GM21447 (cell line): Measurements from ENCODE around the gene DHRSX.
"Not testable (repeated sequence)": the region's sequence is repeated elsewhere in the genome, so short reads cannot be mapped to it uniquely, and the experiment has no call there.

Experiments
- ATAC-seq: cut with Tn5 transposase; IDR thresholded peaks from one replicate; pipeline ENCODE4 v1.9.1; 2021; ENCODE audit not compliant: unreplicated experiment

The DHRSX gene

DNA sequence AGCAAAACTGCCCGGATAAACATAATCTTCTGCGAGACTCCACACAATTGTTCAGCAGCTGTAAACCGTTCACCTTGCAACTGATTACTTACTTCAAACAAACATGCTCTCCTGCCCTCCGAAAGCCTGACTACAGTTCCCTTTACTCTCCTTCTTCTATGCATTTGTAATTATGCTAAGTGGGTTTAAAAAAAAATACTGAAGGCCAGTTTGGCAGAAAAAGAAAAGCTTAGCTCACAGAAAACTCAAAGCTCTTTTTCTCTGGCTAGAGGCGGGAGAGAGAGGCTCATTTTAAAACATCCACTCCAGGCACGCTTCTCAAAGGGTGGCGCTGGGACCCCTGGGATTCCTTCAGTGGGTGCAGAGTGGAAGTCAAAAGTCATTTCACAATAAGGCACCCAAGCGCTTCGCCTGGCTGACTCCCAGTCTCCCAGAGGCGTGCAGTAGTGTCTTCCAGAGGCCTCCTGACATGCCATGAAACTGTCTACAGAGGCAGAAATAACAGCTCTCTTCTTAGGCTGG lies 1.9 kb downstream of the DHRSX start:
- ATAC-seq = no peak

DNA sequence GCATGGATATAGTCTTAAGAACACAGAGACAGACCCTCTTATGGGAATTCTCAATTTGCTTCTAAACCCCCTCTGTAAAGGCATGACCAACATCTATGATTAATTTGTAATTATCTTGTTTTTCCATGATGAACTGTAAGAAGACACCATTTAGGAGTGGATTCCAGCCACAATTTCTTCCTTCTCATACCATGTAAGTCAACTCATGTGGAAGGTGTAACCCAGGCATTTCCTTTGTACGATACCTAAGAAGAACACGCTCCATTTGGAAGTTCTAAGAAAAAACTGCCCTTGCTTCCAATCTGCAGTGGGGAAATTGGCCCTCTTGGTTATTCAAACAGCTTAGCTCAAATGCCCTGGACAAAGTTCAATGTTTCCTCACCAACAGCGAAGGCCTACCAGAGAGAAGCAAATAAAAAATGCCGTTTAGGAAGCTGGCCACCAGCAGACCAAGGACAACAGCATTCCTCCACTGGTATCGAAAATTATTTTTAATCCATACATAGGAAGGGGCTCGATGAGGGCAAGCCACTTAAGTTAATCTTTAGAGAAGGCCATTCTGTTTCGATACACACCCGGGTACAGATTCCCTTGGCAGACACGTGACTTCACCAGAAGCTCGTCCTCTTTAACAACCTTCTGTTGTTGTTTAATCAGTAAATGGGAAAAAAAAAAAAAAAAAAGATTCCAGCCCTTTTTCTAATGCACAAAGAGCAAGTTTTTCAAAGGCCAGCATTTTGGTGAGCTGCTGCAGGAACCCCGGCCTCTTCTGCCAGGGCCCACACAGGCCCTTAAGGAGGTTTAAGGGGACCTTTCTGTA lies 2.6 kb downstream of the DHRSX start:
- ATAC-seq = no peak

DNA sequence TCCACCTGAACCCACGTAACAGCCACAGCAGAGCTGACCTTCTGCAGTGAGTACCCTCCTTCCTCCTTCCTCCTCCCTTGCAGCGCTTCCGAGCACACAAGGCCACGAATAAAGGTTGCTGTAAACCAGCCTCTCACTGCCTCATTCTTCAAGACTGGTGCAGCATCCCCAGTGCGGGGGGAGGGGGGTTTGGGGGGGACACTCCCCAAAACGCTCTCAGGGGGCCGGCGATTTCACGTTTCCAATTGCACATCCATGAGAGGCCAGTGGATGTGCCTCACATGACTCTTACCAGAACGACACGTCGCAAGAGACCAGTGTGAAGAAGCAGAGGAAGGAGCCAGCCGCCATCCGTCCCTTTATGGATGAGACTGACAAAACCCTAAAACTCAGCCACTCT lies 5.2 kb downstream of the DHRSX start:
- no peak for ATAC-seq

DNA sequence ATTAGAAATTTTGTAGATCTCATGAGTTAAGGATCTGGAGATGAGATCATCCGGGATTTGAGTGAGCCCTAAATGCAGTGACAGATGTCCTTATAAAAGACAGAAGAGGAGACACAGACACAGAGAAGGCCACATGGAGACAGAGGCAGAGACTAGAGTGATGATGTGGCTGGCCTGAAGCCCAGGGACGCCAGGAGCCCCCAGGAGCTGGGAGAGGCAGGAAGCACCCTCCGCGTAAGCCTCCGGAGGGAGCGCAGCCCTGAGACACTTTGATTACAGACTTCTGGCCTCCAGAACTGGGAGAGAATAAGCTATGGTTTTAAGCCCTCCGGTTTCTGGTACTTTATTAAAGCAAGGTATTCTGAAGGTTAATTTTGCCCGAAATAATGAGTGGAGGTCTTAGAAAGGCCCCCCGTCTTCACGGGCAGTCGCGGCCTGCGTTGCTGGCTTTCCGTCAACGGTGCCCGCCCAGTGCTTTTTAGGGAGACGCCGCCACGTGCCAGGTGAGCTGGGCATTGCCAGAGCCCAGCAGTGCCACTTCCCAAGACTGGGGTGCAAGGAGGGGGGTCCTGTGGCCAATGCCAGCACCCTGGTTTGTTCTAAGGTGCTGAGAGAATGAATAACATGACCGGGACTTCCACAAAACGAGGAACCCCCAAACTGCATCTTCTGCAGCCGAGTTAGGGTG lies 8.1 kb downstream of the DHRSX start:
- ATAC-seq = no peak

GRCh38 chrX:2490634-2491033 lies 10.1 kb downstream of the DHRSX start:
- ATAC-seq = no peak

DNA sequence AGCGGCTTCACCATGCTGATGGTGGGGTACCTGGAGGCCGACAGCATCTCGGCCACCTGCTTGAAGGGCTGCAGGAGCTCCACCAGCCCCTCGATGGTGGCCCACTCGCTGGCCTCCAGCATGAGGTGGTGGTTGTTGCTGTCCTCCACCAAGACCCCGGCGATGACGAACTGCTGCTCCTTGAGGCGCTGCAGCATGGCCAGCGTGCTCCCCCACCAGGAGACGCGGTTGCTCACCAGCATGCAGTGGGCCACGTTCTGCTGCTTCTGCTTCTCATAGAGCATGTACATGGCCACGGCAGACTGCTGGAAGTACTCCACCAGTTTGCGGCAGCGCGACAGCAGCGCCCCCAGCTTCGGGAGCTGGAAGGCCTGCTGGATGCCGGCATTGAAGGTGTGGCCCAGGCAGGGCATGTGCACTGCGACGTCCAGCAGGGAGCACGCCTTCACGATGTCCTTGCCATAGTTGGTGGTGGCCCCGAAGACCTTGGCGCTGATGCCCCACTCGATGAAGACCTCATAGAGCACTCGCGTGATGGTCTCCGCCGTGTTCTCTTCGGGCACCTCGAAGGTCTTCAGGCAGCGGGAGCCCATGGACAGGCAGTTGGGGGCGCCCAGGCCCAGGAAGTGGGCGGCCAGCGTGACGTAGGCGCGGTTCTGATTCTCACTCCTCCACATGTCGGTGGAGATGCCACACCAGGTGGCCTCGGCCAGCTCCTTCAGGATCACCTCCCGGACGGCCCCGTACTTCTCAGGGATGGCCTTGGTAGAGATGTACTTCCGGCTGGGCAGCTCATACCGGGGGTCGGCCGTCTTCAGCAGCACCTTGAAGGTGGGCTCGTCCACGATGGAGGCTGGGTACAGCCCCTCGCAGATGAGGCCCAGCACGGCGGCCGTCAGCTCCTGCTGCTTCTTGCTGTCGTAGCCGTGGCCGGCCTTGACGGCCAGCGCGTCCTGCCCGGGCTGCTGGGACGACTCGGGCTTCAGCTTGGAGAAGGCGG lies 11.0 kb downstream of the DHRSX start:
- no peak for ATAC-seq

DNA sequence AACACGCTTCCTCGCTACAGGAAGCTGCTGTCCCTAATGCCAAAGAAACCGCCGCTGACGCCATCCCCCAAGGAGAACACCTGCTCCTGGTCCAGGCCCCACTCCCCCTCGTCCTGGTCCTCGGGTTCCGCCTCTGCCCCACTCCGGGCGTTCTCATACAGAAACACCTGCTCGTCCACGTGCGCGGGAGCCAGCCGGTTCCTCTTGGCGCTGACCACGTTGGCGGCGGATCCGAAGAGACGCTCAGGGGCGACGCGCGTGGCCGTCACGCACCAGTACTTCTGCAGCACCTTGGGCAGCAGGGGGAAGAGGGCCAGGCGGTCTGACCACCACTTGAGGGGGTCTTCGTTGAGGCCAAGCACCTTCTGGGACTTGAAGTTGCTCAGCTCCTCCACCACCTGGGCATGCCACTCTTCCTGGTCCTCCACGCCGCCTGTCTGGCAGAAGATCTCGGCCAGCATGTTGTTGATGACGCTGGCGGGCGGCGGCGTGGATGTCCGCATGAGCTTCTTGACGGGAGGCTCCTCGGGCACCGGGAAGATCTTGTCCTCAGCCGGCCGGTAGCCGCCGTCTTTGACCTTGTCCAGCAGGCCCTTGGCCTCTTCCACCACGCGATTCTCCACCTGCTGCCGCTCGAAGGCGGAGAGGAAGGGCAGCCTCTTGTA lies 12.0 kb downstream of the DHRSX start:
- no peak for ATAC-seq

GRCh38 chrX:2487366-2487765 lies 13.4 kb downstream of the DHRSX start:
- no peak for ATAC-seq

GRCh38 chrX:2486476-2487133 lies 14.2 kb downstream of the DHRSX start:
- no peak for ATAC-seq

DNA sequence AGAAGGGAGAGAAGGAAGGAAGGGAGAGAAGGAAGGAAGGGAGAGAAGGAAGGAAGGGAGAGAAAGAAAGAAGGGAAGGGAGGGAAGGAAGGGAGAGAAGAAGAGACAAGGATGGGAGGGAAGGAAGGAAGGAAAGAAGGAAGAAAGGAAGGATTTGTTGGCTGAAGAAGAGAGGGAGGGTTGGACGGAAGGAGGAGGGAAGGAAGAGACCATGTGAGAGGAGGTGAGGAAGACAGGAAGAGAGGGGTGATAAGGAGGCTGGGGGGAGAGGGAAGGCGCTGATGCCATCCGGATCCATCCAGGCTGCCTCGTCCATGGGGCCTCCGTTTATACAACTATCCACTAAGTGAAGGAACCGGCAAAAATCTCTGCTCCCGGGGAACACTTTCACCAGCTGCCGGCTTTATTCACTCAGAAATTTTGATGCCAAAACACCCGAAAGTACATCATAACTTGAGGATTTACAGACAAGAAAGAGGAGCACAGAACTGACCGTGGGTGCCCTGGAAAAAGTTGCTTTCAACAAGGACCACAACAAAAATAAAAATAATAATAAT lies 14.9 kb downstream of the DHRSX start:
- ATAC-seq = no peak

DNA sequence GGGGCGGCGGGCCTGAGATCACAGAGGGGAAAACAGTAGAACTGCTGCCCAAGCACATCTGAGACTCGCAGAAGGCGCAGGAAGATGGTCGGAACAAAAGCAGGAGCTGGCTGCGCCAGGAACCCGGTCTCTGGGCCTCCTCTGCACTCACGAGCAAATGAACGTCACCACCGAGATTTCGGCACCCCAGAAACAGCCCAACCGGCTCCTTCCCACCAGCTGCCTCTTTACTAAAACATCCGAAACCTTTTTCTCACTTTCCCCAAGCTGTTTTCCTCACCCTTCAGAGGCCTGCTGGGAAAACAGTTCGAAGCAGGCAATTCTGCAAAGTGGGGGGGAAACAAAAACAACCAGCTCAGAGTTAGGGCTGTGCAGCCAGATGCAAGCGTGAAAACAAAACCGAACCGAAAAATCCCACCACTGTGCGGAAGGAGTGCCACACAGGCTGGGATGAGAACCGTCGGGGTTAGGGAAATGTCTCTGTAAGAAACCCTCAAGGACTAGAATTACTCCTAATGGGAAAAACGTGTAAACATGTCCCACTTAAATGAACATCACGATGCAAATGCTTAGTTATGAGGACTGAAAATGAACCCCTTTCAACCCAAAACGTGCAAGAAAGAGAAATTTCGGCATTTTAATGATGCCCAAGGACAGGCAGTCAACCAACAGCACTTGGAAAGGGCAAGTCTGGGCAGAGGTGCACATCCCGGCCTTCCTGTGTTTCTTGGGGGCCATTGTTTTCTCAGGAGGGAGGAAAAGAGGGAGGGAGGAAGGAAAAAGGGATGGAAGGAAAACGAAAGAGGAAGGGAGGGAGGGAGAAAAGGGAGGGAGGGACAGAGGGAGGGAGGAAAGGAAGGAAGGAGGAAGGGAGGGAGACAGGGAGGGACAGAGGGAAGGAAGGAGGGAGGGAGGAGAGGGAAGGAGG lies 15.8 kb downstream of the DHRSX start:
- no peak for ATAC-seq

DNA sequence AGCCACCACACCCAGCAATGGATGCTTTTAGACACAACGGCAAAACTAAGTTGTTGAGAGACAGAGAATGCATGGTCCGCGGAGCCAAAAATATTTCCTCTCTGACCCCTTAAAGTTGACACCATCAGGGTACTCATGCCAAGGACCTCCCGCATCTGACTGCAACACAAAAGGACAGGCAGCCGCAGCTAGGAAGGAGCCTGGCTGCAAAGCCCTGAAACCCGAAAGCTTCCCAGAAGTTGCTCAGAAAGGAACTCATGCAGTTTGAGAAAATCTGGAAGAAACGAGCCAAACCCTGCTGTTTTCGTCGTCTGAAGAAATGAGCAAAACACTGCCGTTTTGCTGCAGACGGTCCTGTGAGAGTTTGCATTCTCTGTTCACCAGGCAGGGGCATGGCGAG lies 16.5 kb downstream of the DHRSX start:
- no peak for ATAC-seq

GRCh38 chrX:2483398-2484060 lies 17.2 kb downstream of the DHRSX start:
- no peak for ATAC-seq

DNA sequence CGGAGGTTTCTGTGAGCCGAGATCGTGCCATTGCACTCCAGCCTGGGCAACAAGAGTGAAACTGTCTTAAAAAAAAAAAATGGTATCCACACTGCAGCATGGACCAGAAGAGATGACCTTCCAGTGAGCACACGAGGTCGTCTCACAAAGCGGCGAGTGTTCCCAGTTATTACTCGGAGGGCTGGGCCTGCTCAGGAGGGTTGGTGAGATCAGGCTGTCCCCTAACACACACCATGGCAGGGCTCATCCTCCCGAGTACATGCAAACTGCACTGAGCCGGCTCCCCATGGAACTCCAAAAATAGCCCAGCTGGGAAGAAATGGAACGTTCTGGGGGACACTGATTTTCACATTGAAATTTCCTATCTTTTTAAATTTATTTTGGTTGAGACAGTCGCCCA lies 19.2 kb downstream of the DHRSX start:
- ATAC-seq = not testable (repeated sequence)

DNA sequence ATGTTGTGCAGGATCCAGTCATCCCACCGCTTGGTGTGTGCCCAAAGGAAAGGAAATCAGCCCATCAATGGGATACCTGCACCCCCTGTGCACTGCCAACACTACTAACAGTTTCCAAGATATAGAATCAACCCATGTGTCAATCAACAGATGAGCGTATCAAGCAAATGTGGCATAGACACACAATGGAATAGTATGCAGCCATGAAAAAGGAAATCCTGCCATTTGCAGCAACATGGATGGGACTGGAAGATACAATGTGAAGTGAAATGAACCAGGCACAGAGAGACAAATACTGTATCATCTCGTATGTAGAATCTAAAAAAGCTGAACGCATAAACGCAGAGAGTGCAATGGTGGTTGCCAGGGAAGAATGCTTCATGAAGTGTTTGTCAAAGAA lies 20.8 kb downstream of the DHRSX start:
- ATAC-seq = not testable (repeated sequence)

DNA sequence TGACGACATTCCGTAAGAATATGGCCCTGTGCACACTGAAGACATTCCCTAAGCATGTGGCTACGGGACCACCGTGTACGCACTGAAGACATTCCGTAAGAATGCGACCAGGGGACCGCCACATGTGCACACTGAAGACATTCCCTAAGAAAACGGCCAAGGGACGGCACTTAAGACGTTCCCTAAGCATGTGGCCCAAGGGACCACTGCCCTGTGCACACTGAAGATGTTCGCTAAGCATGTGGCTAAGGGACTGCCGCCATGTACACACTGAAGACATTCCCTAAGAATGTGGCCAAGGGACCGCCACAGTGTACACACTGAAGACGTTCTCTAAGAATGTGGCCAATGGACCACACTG lies 21.4 kb downstream of the DHRSX start:
- no peak for ATAC-seq

DNA sequence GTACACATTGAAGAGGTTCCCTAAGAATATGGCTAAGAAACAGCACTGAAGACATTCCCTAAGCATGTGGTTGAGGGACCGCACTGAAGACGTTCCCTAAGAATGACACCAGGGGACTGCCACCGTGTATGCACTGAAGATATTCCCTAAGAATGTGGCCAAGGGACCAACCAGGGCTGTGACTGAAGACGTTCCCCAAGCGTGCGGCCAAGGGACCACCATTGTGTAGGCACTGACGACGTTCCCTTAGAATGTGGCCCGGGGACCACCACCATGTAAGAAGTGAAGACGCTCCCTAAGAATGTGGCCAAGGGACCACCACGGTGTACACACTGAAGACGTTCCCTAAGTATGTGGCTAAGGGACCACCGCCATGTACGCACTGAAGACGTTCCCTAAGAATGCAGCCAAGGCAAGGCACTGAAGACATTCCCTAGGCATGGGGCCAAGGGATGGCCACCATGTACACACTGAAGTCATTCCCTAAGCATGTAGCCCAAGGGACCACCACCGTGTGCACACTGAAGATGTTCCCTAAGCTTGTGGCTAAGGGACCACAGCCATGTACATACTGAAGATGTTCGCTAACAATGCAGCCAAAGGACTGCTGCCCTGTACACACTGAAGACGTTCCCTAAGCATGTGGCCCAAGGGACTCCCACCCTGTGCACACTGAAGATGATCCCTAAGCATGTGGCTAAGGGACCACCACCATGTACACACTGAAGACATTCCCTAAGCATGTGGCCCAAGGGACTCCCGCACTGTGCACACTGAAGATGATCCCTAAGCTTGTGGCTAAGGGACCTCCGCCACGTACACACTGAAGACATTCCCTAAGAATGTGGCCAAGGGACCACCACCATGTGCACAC lies 22.0 kb downstream of the DHRSX start:
- no peak for ATAC-seq
